Measurements from ENCODE around the gene ING4. TPM values are rescaled to one million over a fixed set of nuclear protein-coding genes. Genes with fewer than 3 reads are reported as not detected.

Gene ING4
- total RNA-seq, 3 donors from 2014 or later (not counting 1 experiment from before 2014, with no cell fraction given): 29.9 to 40.9 (median 30.2) TPM

DNA sequence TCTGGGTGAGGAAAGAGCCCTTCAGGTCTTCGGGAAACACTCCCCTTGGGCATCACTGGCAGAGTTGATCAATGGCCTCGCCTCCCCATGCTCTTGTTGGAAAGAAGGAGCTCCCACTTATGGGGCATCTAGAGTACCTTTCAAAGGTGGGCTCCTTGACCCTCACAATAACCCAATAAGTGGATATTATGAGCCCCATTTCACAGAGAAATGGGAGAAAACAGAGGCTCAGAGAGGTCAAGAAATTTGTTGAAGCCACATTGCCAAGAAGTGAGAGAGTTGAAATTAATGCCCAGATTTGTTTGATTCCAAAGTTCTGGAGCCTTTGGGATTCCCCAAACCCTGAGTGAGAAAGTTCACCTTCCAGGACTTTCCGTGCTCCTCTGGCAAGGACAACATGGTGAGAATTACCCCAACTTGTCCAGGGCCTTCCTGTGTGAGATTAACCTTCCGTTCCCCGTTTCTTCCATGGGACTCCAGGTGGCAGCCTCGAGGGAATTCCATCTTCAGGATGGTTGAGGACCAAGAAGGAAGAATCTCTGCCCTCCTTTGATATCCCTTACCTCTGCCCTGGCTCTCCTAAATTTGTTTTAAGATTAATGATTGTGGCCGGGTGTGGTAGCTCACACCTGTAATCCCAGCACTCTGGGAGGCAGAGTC is 48.3 kb downstream of the ING4 start:
- H3K4me3 Mint-ChIP-seq: peak overlapping the region; percentile 72
- H3K4me1 Mint-ChIP-seq: peaks cover 26 to 57% of the 10 kb centered on the region in 2 donors
- TF ChIP-seq, protein P1, sequence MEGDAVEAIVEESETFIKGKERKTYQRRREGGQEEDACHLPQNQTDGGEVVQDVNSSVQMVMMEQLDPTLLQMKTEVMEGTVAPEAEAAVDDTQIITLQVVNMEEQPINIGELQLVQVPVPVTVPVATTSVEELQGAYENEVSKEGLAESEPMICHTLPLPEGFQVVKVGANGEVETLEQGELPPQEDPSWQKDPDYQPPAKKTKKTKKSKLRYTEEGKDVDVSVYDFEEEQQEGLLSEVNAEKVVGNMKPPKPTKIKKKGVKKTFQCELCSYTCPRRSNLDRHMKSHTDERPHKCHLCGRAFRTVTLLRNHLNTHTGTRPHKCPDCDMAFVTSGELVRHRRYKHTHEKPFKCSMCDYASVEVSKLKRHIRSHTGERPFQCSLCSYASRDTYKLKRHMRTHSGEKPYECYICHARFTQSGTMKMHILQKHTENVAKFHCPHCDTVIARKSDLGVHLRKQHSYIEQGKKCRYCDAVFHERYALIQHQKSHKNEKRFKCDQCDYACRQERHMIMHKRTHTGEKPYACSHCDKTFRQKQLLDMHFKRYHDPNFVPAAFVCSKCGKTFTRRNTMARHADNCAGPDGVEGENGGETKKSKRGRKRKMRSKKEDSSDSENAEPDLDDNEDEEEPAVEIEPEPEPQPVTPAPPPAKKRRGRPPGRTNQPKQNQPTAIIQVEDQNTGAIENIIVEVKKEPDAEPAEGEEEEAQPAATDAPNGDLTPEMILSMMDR (IDR thresholded peaks at IDR 0.05): no peak
- no peak overlapping the region for H3K4me3 ChIP-seq (ENCODE audit: low read length)
- H3K27ac ChIP-seq (ENCODE audit: low read length): peak overlapping the region; percentile 89
- no peaks in the 10 kb centered on the region for H3K27me3 ChIP-seq (ENCODE audit: control insufficient read depth, insufficient read depth, low read length)
- H3K9me3 Mint-ChIP-seq: no peaks in the 10 kb centered on the region
- WGBS (ENCODE audit: insufficient coverage): 91% methylated on average over 7 of the region's 7 CpGs
- ATAC-seq (no peak), DNase-seq (no peak)
- intact Hi-C loops (cut with micrococcal nuclease): no loop called here
- peaks cover 7% of the 10 kb centered on the region for H3K36me3 Mint-ChIP-seq
- no peaks in the 10 kb centered on the region for H3K9me3 ChIP-seq (ENCODE audit: control insufficient read depth, insufficient read depth, low read length)
- peak overlapping the region; percentile 90 to 94 for H3K27ac Mint-ChIP-seq
- H3K4me1 ChIP-seq (ENCODE audit: control insufficient read depth, insufficient read depth, low read length): peaks cover 39% of the 10 kb centered on the region
- H3K36me3 ChIP-seq (ENCODE audit: control insufficient read depth, insufficient read depth, low read length): peaks cover 12% of the 10 kb centered on the region
- no peaks in the 10 kb centered on the region for H3K27me3 Mint-ChIP-seq (ENCODE audit: low read depth in 2 of 2)

DNA sequence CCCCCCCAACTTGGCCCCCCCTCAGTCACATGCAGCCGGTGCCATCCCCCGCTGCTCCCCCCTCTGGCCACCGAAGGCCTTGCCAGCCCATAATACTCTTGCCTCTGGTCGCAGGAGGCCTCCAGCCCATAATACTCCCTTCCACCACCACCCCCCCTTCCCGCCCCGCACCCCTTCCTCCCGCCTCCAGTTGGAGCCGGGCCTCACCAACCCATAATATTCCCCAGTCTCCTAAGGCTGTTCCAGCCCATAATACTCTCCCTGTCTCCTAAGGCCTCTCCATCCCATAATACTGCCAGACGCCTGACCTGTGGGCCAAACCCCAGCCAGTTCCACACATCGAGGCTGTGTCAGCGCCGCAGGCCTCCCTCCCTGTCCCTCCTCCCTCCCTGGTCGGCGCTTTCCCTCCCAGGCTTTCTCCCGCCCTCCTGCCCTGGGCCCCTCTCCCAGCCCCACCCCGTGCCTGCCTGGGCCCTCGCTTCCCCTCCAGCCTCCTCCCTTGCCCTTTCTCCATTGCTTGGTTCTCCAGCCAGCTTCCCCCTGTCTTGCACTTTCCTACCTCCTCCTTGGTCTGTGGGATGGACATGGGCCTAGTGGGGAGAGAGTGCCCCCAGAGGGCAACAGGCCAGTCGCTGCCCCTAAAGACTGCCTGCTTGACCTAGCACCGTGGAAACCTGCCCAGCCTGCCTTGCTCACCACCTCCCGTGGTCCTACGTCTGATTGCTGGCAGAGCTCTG is 49.0 kb downstream of the ING4 start:
- ATAC-seq: peak; percentile 73 to 83 (median 81)
- no peaks in the 10 kb centered on the region for H3K9me3 ChIP-seq (ENCODE audit: control insufficient read depth, insufficient read depth, low read length)
- Mint-ChIP-seq H3K4me3 (peak overlapping the region; percentile 72), H3K9me3 (no peaks in the 10 kb centered on the region), H3K27ac (peak overlapping the region; percentile 90 to 94), H3K27me3 (ENCODE audit: low read depth in 2 of 2) (no peaks in the 10 kb centered on the region), H3K4me1 (peaks cover 22 to 52% of the 10 kb centered on the region in 2 donors), H3K36me3 (peaks cover 2% of the 10 kb centered on the region)
- intact Hi-C loops (cut with micrococcal nuclease): loop anchor here (1.0 kb wide), 1 partner anchor 49 kb away; the partner anchor contains the start of gene ING4
- no peaks in the 10 kb centered on the region for H3K27me3 ChIP-seq (ENCODE audit: control insufficient read depth, insufficient read depth, low read length)
- WGBS (ENCODE audit: insufficient coverage): 15% methylated on average over 21 of the region's 21 CpGs
- peaks cover 5% of the 10 kb centered on the region for H3K36me3 ChIP-seq (ENCODE audit: control insufficient read depth, insufficient read depth, low read length)
- TF ChIP-seq, protein P1 (IDR thresholded peaks at IDR 0.05): no peak
- H3K27ac ChIP-seq (ENCODE audit: low read length): peak overlapping the region; percentile 89
- peaks cover 39% of the 10 kb centered on the region for H3K4me1 ChIP-seq (ENCODE audit: control insufficient read depth, insufficient read depth, low read length)
- H3K4me3 ChIP-seq (ENCODE audit: low read length): peak overlapping the region; percentile 11
- peak; percentile 72 to 82 for DNase-seq

DNA sequence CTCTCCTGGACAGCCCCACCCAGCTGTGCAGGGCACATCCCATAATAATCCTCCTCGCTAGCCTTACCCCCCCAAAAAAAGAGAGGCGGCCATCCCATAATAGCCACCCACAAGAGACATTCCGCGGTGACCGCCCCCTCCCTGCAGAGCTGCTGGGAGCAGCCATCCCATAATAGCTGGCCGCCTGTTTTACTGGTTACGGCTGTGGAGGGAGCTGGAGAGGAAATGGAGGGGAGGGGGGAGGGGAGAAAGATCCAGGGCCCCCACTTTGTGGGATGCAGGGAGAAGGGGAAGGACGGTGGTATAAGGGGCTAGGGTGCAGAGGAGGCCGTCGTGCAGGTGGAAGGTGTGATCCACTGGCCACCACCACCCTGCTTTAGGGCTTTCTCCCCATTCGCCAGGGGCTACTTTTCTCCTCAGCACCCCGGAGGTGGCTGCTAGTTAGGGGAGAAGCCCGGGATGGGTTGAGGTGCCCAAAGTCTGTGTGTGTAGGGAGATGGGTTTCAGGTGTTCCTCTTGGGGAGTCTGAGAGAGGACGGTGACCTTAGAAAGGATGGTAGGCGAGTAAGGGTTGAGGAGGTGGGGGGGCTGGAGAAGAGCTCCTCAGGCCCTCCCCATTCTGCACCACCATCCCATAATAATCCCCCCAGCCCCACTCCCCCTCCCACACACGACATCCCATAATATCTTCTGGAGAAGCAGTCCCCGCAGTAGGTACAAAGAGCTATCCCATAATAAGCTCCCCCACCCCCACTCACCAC is 49.7 kb downstream of the ING4 start:
- Histone ChIP-seq H3K36me3 (ENCODE audit: control insufficient read depth, insufficient read depth, low read length) (no peaks in the 10 kb centered on the region), H3K27ac (ENCODE audit: low read length) (peak overlapping the region; percentile 83), H3K27me3 (ENCODE audit: control insufficient read depth, insufficient read depth, low read length) (no peaks in the 10 kb centered on the region), H3K4me3 (ENCODE audit: low read length) (peak overlapping the region; percentile 8), H3K4me1 (ENCODE audit: control insufficient read depth, insufficient read depth, low read length) (peaks cover 42% of the 10 kb centered on the region), H3K9me3 (ENCODE audit: control insufficient read depth, insufficient read depth, low read length) (no peaks in the 10 kb centered on the region)
- intact Hi-C loops (cut with micrococcal nuclease): loop anchor here (1.0 kb wide), 1 partner anchor 50 kb away; the partner anchor contains the start of gene ING4
- no peaks in the 10 kb centered on the region for H3K9me3 Mint-ChIP-seq
- ATAC-seq (peak; percentile 33 to 47 (median 41)), DNase-seq (peak in 1 of 2 donors; percentile 62)
- TF ChIP-seq, protein P1 (IDR thresholded peaks at IDR 0.05): no peak
- peak overlapping the region; percentile 90 to 94 for H3K27ac Mint-ChIP-seq
- no peaks in the 10 kb centered on the region for H3K36me3 Mint-ChIP-seq
- H3K27me3 Mint-ChIP-seq (ENCODE audit: low read depth in 2 of 2): no peaks in the 10 kb centered on the region
- H3K4me1 Mint-ChIP-seq: peaks cover 21 to 47% of the 10 kb centered on the region in 2 donors
- 6% methylated on average over 14 of the region's 17 CpGs for WGBS (ENCODE audit: insufficient coverage)
- peak overlapping the region; percentile 72 for H3K4me3 Mint-ChIP-seq

Measured in natural killer cell (primary cell).